HG03520 (cell line): ENCODE results near the gene HDAC4.

ENCODE experiments used
- ATAC-seq: cut with Tn5 transposase; IDR thresholded peaks from one replicate; pipeline ENCODE4 v1.9.1; 2021; ENCODE audit warnings: mild to moderate bottlenecking, moderate library complexity; ENCODE audit not compliant: unreplicated experiment

The HDAC4 gene

GRCh38 chr2:239163688-239164334, 237.0 kb downstream of the HDAC4 start:
- no peak for ATAC-seq

GRCh38 chr2:239162976-239163687, 237.7 kb downstream of the HDAC4 start:
- ATAC-seq: no peak

- no peak for ATAC-seq
Measured at GRCh38 chr2:239162141-239162821, 238.5 kb downstream of the HDAC4 start.

GRCh38 chr2:239161711-239162140, 239.1 kb downstream of the HDAC4 start:
- no peak for ATAC-seq

- no peak for ATAC-seq
Measured at GRCh38 chr2:239160226-239161143, 240.3 kb downstream of the HDAC4 start.

- ATAC-seq: no peak
Measured at GRCh38 chr2:239159476-239159911, 241.3 kb downstream of the HDAC4 start.

GRCh38 chr2:239158641-239159475, 242.0 kb downstream of the HDAC4 start:
- no peak for ATAC-seq

- no peak for ATAC-seq
Measured at GRCh38 chr2:239157771-239158170, 243.0 kb downstream of the HDAC4 start.

- ATAC-seq: no peak
Measured at GRCh38 chr2:239157269-239157668, 243.6 kb downstream of the HDAC4 start.

GRCh38 chr2:239156516-239157265, 244.1 kb downstream of the HDAC4 start:
- ATAC-seq: no peak

- no peak for ATAC-seq
Measured at GRCh38 chr2:239155806-239156480, 244.9 kb downstream of the HDAC4 start.

- ATAC-seq: no peak
Measured at GRCh38 chr2:239154971-239155805, 245.6 kb downstream of the HDAC4 start.

- no peak for ATAC-seq
Measured at GRCh38 chr2:239153806-239154591, 246.8 kb downstream of the HDAC4 start.

GRCh38 chr2:239152916-239153305, 247.9 kb downstream of the HDAC4 start:
- ATAC-seq: no peak

GRCh38 chr2:239152239-239152915, 248.4 kb downstream of the HDAC4 start:
- ATAC-seq: no peak
